HG03060 (cell line): ENCODE measurements around the gene CEP72.
"Not testable (repeated sequence)": the region's sequence is repeated elsewhere in the genome, so short reads cannot be mapped to it uniquely, and the experiment has no call there.

ENCODE experiments used
- ATAC-seq: cut with Tn5 transposase; IDR thresholded peaks from one replicate; pipeline ENCODE4 v1.9.1; 2021; ENCODE audit warnings: low read depth, moderate number of reproducible peaks; ENCODE audit not compliant: unreplicated experiment

CEP72 gene

DNA sequence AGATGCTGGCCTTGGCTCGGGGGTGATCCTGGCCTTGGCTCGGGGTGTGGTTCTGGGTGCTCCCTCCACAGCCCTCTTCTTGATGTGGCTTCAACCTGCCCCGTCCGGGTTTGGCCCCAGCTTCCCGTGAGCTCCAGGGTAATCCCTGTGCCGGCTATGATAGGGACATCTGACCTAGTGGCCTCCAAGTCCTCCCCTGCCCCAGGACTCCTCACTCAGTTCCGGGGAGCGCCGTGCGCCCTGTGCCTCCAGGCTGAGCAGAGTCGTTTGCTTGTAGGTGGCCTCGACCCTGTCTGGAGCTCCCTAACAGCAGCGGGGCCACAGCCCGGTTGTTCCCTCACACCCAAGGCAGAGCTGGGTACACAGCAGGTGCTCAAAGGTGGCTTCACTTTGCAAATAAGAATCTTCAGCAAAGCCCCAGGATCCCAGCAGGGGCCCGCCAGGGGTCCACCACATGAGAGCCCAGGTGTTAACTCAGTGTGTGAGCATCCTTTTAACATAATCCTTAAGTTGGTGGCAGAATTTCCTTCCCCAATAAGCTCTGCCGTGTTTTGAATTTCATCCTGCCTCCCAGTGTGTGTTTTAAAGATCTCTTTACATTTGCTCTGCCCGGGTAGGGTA, 32.3 kb upstream of the CEP72 start:
- no peak for ATAC-seq

DNA sequence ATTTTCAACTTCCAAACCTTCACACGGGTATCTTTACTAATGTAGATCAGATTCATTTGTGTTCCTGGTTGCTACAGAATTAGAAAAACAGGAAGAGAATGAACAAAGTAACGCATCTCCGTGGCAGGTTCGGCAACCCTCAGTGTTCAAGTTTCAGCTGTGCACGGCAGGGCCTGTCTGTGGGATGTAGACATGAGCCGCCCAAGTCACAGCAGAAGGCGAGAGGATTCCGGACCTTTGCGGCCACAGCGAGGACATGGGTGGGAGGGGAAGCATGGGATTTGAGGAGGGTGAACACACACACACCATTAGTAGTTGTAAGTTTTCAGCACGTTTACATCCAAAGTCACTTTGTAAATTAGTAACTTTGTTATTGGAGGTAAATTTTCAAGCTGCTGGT, 31.7 kb upstream of the CEP72 start:
- no peak for ATAC-seq

DNA sequence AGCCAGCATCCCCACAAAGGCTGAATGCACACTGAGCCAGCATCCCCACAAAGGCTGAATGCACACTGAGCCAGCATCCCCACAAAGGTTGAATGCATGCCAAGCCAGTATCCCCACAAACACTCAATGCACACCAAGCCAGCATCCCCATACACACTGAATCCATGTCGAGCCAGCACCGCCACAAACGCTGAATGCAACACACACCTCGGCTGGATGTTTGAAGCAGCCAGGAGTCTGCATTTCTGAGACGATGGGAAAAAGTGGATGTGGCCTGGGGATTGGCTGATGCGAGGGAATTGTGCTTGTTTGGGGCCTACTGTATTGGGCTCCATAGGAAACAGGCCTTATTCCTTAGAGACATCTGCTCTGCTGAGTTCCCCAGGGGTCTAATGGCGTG, 30.9 kb upstream of the CEP72 start:
- no peak for ATAC-seq

DNA sequence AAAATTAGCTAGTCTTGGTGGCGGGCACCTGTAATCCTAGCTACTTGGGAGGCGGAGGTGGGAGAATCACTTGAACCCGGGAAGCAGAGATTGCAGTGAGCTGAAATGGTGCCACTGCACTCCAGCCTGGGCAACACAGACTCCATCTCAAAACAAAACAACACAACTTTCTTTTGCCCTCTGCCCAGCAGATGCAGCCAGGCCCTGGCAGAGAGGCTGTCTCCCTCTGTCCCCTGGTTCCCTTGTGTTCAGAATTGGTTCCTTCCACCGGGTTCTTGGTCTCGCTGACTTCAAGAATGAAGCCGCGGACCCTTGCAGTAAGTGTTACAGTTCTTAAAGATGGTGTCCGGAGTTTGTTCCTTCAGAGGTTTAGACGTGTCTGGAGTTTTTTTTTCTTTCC, 30.2 kb upstream of the CEP72 start:
- ATAC-seq: no peak

DNA sequence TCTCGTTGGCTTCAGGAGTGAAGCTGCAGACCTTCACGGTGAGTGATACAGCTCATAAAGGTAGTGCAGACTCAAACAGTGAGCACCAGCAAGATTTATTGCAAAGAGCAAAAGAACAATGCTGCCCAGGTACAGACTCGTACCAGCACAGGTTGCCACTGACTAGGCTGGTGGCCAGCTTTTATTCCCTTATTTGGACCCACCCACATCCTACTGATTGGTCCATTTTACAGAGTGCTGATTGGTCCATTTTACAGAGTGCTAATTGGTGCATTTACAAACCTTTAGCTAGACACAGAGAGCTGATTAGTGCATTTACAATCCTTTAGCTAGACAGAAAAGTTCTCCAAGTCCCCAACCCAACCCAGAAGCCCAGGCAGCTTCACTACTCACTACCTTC, 29.7 kb upstream of the CEP72 start:
- not testable (repeated sequence) for ATAC-seq

DNA sequence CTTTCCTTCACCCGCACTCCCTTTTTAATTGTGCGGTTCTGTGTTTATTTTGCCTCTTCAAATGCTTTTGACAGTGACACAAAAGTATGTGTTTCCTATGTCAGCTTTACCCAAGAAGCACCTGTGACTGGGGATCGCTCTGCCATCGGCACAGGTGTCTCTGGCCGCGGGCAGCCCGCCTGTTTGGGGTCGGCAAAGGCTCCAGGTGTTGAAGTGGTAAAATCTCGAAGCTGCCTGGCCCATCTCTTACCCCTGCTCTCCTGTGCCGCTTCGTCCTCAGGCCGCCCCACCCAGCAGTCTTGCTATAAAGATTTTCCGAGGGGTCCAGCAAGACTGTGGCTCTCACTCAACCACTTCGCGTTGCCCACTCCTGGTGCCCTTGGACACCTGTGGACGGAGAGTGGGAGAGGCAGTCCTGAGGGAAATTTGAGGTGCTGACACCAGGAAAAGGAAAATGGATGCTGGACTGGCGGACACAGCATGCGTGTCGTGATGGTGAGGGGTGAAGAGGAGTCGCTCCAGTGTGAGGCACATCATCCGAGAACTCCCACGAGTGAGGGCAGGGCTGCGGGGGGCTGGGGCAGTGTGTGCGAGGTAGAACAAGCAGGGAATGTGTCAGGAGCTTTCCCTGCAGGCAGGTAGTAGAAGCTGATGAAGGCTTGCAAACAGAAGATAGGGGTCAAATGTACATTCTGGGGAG, 29.1 kb upstream of the CEP72 start:
- no peak for ATAC-seq

DNA sequence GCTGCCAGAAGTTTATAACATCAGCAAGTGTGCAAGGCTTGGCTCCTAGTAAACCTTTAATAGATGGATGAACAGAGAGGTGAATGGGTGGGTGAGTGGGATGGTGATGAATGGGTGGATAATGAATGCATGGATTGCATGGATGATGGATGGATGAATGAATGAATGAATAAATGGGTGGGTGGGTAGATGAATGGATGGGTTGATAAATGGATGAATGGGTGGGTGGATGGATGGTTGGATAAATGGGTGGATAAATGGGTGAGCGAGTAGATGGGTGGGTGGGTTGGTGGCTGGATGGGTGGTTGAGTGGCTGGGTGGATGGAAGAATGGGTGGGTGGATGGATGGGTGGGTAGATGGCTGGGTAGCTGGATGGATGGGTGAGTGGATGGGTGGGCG, 28.5 kb upstream of the CEP72 start:
- ATAC-seq: no peak

DNA sequence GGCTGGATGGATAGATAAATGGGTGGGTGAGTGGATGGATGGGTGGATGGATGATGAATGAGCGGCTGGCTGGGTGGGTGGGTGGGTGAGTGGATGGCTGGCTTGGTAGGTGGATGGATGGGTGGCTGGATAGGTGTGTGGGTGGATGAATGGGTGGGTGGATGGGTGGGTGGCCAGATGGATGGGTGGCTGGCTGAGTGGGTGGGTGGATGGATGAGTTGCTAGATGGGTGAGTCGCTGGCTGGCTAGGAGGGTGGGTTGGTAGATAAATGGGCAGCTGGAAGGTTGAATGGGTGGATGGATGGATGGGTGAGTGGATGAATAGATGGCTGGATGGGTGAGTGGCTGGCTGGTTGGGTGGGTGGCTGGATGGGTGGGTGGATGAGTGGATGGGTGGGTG, 27.9 kb upstream of the CEP72 start:
- no peak for ATAC-seq

DNA sequence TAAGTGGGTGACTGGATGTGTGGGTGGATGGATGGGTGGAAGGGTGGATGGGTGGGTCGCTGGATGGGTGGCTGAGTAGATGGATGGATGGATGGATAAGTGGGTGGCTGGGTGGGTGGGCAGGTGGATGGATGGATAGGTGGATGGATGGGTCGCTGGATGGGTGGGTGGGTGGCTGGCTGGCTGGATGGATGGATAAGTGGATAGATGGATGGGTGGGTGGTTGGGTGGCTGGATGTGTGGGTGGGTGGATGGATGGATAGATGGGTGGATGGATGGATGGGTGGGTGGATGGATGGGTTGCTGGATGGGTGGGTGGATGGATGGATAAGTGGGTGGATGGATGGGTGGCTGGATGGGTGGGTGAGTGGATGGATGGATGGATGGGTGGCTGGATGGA, 27.3 kb upstream of the CEP72 start:
- no peak for ATAC-seq

DNA sequence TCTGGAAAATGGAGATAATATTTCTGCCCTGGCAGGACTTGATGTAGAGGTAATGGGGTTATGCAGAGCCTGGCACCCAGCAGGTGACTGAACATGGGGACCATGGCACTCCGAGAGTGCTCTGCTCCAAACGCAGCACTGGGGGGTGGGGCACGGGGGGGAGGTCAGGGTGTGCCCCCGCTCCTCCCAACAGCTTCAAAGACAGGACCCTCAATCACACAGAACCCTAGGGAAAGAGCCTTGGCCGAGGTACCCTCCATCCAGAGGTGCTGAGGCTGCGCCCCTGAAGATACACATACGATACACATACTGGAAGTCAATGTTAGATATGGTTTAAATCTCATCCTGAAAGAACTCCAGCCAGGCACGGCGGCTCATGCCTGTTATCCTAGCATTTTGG, 26.6 kb upstream of the CEP72 start:
- ATAC-seq: no peak

DNA sequence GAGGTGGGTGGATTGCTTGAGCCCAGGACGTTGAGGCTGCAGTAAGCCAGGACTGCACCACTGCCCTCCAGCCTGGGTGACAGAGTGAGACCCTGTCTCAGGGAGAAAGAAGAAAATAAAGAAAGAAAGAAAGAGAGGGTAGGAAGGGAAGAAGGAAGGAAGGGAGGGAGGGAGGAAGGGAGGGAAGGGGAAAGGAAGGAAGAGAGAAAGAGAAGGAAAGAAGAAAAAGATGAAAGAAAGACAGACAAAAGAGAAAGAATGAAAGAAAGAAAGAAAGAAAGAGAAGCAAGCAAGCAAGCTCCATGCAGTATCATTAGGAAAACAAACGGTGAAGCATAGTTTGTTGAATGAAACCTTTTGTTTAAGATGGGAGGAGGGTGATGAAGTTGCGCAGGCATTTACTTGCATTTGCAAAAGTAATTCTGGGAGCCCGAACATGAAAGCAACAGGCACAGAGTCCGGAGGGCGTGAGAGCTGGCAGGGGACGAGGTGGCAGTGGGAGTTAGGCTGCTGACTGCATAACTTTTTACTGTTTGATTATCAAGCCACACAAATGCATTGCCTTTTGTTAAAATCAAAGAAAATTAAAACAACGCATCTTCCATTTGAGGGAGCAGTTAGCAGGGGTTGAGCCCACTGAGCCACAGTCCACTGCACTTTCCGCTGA, 26.0 kb upstream of the CEP72 start:
- ATAC-seq: no peak

DNA sequence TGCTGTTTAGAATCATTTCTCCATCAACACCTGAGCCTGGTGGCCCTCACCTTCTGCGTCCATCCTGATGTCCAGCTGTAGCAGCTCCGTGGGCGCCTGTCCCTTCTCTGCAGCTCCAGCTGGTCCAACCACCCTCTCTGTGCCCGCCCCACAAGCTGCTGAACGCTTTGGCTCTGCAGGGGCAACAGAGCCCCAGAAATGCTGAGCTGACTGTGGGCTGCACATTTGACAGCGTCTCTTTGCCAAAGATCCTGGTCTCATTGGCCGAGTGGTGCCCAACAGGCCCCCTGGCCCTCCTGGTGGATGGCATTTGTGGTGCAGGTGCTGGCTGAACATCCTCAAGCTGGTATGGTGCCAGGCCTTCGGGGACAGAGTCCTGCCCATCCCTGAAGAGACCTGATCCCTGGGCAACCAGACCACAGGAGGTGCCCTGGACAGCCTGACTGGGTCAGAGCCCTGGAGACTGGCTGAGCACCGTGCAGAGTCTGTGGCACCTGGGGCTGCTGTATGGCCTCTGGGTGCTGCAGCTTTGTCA, 25.3 kb upstream of the CEP72 start:
- no peak for ATAC-seq

DNA sequence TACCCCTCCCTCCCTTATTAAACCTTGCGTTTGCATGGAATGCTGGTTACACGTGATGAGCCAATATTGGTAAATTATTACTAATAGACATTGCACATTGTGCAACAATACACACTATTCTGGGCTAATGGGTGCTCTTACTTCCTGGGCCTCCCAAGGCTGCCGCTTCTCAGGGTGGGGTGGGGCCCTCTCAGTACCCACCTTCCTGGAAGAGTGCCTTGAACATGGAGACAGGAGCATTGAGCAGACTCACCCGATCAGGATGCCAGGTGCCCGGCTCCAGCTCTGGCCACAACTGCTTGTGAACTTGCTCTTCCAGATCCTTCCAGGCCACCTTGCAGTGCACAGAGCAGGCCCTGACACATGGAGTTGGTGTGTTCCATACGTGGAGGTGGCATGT, 24.7 kb upstream of the CEP72 start:
- ATAC-seq: no peak

DNA sequence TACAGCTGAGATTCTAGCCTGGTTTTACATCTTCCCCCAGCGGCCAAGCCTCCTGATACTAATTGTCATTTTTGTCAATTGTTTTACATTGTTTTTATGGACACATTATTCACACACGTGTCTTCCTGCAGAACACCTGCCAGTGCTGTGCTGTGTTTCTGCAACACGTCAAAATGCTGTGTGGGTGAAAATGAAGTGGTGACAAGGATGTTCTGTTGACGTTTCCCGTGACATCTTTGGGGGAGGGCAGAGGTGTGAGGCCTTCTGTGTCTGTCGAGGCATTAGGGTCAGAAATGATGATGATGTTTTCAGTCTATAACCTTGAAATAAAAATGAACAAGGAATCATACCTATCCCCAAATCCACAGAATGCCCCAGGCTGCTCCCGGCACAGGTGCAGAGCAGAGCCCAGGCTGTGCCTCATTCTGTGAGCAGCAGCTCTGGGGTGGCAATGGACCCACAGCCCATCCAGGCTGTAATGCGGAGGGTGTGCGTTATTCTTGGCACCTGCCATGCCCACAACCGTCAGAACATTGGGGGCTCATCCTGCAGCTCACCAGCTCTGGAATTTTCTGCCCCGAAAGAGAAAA, 23.6 kb upstream of the CEP72 start:
- ATAC-seq: no peak

DNA sequence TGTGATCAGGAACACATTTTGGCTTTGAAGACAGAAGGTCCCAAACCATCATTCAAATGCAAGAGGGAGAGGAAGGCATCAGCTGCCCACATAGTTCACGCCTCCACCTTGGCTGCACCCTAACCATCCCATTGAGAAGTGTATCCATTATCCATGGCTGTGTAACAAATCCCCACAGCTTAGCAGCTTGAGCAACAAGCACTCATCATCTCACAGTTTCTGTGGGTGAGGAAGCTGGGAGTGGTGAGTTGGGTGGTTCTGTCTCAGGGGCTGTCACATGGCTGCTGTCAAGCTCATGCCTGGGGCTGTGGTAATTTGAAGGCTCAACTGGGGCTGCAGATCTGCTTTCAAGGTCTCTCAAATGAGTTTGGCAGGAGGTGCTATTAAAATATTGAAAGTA, 23.0 kb upstream of the CEP72 start:
- no peak for ATAC-seq

DNA sequence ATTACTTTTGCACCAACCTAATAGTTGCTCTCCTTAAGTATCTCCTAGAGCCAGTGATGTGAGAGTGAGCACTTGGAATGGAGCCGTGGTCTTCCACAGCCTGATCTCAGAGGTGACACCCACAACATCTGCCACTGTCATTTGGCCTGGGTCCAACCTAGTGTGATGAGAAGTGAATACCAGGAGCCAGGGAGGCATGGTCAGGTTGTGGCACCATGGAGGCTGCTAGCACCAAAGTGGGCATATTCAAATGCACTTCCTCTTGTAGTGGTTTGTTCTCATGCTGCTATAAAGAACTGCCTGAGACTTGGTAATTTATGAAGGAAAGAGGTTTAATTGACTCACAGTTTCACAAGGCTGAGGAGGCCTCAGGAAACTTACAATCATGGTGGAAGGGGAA, 22.6 kb upstream of the CEP72 start:
- no peak for ATAC-seq

DNA sequence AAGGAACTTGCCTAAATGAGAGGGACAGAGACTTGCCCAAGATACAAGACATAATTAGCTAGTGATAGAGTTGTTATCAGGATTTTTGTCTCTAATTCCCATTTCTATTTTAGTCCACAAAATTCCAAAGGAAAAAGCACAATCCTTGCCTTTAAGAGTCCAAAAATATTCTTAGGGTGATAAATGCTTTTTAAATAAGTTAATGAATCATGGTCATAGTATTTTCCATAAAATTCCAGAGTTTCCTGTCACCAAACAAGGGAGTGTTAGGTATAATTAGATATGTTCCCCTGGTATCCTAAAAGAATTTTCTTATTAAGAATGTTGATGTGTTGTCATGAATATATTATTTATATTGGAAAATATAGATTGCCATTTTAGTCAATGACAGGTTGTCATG, 21.8 kb upstream of the CEP72 start:
- ATAC-seq: no peak

DNA sequence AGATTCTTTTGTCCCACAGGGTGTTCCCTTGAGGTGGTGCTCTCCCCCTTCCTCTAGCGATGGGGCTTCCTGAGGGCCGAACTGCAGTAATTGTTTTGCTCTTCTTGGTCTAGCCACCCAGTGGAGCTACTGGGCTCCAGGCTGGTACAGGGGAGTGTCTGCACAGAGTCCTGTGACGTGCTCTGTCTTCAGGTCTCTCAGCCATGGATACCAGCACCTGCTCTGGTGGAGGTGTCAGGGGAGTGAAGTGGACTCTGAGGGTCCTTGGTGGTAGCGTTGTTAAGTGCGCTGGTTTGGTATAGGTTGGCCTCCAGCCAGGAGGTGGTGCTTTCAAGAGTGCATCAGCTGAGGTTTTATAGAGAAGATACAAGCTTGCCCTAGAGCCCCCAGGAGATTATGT, 20.4 kb upstream of the CEP72 start:
- no peak for ATAC-seq

DNA sequence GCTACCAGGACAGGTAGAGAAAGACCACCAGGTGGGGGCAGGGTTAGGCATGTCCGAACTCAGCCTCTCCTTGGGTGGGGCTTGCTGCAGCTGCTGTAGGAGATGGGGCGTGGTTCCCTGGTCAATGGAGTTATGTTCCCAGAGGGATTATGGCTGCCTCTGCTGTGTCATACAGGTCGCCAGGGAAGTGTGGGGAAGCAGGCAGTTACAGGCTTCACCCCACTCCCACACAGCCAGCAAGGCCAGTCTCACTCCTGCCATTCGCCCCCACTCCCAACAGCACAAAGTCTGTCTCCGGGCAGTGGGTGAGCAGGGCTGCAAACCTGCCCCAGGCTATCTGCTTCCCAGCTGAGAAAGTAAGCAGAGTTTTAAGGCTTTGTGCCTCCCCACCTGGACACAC, 20.0 kb upstream of the CEP72 start:
- ATAC-seq: no peak

DNA sequence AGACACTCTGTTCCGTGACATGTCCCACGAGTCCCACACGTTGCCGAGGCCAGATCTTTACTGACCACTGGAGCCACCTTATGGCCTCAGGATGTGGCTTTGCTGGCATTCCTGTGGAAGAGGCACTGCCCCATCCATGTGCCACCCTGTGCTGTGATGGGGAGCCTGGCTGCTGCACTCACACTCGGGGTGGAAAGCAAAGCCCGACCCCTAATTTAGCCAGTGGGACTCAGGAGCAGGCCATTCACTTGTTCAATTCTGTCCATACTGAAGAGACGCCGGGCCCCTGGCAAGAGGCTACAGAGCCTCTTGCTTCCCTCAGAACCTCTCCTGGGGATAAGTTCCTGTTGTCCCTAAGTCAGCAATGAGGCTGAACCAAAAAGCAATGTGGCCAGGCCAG, 18.6 kb upstream of the CEP72 start:
- no peak for ATAC-seq

DNA sequence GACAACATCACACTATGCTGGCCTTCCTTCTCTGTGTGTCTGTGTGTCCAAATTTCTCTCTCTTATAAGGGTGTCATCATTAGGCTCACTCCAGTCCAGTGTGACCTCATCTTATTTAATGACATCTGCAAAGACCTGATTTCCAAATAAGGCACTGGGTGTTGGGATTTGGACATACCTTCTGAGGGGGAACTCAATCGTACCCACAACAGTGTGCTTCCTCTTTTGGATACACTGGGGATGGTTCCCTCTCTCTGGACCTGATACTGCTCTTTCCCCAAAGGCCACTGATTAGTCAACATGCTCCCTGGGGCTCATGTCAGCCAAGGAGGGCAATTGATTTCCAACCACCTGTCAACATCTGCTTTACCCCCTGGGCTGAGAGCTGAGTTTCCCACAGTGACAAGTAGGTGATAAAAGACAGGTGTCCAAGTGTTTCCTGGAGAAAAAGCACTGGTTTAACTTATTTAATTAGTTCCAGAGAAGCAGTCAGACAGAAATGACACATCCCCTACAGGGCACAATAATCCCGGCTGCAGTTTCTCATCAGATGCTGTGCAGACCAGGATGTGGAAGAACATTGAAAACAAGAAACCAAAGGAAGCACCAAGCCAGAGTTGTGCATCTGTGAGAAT, 17.8 kb upstream of the CEP72 start:
- no peak for ATAC-seq
